ENCODE results near the gene SMARCAD1.
"Not testable (repeated sequence)": the region's sequence is repeated elsewhere in the genome, so short reads cannot be mapped to it uniquely, and the experiment has no call there.

The SMARCAD1 gene

DNA sequence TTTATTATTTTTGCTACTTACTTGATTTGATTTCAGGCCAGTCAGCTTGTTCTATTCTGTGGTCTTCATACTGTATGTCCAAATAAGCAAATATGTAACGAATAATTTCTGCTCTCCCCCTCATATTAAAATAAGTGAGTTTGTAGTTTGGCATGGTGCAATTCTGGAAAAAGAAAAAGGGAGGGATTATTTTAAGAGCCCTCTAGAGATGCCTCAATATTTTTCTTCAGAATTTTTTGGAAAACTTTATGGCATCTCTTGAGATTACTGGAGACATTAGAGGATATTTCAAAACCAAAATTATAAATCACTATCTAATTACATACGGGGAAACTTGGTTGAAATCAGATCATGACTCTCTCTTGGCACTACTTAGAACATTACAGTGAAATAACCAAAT, 126.8 kb downstream of the SMARCAD1 start:
- Histone ChIP-seq H3K27me3 (ENCODE audit: control insufficient read depth in 1 of 2, insufficient read depth in 2 of 2, low read length in 2 of 2) (no peaks in the 10 kb centered on the region), H3K4me3 (ENCODE audit: low read depth in 1 of 2, low read length in 2 of 2) (no peak overlapping the region), H3K4me1 (ENCODE audit: insufficient read depth, low read length) (no peaks in the 10 kb centered on the region), H3K9ac (ENCODE audit: low read length) (no peak overlapping the region), H3K9me3 (ENCODE audit: low read length) (no peaks in the 10 kb centered on the region), H3K27ac (ENCODE audit: low read depth, low read length) (no peak overlapping the region), H3K36me3 (ENCODE audit: insufficient read depth, low read length) (no peaks in the 10 kb centered on the region)

- H3K36me3 ChIP-seq (ENCODE audit: insufficient read depth, low read length), result no peaks in the 10 kb centered on the region
- no peak overlapping the region for H3K4me3 ChIP-seq (ENCODE audit: low read depth in 1 of 2, low read length in 2 of 2)
- no peak overlapping the region for H3K27ac ChIP-seq (ENCODE audit: low read depth, low read length)
- no peaks in the 10 kb centered on the region for H3K9me3 ChIP-seq (ENCODE audit: low read length)
- H3K4me1 ChIP-seq (ENCODE audit: insufficient read depth, low read length), result no peaks in the 10 kb centered on the region
- H3K9ac ChIP-seq (ENCODE audit: low read length), result no peak overlapping the region
- H3K27me3 ChIP-seq (ENCODE audit: control insufficient read depth in 1 of 2, insufficient read depth in 2 of 2, low read length in 2 of 2), result no peaks in the 10 kb centered on the region
These were observed 127.3 kb downstream of the SMARCAD1 start for GRCh38 chr4:94334962-94335361.

DNA sequence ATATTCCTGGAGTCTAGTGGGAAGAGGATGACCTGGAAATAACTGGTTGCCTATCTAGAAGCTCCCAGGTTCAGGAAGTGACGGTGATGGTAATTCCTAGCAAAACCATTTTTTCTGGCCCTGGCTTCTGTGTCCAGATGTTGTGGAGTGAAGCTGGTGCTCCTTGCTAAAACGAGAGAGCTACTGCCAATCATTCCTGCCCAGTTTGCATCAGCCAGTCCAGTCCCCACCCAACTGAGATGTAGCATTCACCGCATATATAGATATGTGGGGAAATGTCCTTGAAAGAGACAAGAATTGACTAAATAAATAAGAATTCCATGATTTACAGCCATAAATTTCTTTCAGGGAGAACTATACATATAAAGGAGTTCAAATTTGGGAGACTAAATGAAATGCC, 128.6 kb downstream of the SMARCAD1 start:
- no peaks in the 10 kb centered on the region for H3K4me1 ChIP-seq (ENCODE audit: insufficient read depth, low read length)
- H3K27me3 ChIP-seq (ENCODE audit: control insufficient read depth in 1 of 2, insufficient read depth in 2 of 2, low read length in 2 of 2), result no peaks in the 10 kb centered on the region
- H3K4me3 ChIP-seq (ENCODE audit: low read depth in 1 of 2, low read length in 2 of 2), result no peak overlapping the region
- no peaks in the 10 kb centered on the region for H3K9me3 ChIP-seq (ENCODE audit: low read length)
- H3K9ac ChIP-seq (ENCODE audit: low read length), result no peak overlapping the region
- H3K27ac ChIP-seq (ENCODE audit: low read depth, low read length), result no peak overlapping the region
- H3K36me3 ChIP-seq (ENCODE audit: insufficient read depth, low read length), result no peaks in the 10 kb centered on the region

- not testable (repeated sequence) for H3K27ac ChIP-seq (ENCODE audit: low read depth, low read length); H3K4me1 ChIP-seq (ENCODE audit: insufficient read depth, low read length); H3K9me3 ChIP-seq (ENCODE audit: low read length); H3K4me3 ChIP-seq (ENCODE audit: low read depth in 1 of 2, low read length in 2 of 2); H3K36me3 ChIP-seq (ENCODE audit: insufficient read depth, low read length); H3K9ac ChIP-seq (ENCODE audit: low read length); H3K27me3 ChIP-seq (ENCODE audit: control insufficient read depth in 1 of 2, insufficient read depth in 2 of 2, low read length in 2 of 2)
These were observed 129.1 kb downstream of the SMARCAD1 start for GRCh38 chr4:94336791-94337190.

DNA sequence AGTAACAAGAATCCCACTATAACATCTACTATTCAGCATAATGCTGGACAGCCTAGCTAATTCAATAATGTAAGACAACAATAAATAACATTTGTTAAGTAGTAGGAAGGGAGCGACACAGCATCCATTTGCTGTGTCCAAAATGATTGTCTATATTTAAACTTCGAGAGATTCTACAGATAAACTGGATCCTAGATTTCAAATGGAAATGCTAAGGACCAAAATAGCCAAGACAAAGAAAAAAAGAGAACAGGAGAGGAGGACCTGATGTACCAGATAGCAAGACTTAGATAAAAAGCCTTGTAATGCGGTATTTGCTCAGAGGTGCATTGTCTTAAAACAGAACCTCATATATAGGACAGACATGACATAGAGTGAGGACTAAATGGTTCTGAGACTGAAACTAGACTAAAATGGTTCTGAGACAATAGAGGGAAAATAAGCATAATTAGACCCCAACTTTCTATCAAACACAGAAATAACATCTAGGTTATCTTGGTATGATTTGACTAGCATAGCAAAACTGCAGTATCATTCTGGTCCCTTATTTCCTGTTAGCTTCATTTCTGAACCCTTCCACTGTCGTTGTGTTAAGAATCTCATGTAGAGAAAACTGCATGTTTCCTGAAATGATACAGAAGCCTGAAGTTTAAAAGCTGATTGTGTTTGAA, 131.2 kb downstream of the SMARCAD1 start:
- no peak overlapping the region for H3K4me3 ChIP-seq (ENCODE audit: low read depth in 1 of 2, low read length in 2 of 2)
- no peak overlapping the region for H3K9ac ChIP-seq (ENCODE audit: low read length)
- no peaks in the 10 kb centered on the region for H3K36me3 ChIP-seq (ENCODE audit: insufficient read depth, low read length)
- no peaks in the 10 kb centered on the region for H3K9me3 ChIP-seq (ENCODE audit: low read length)
- no peak overlapping the region for H3K27ac ChIP-seq (ENCODE audit: low read depth, low read length)
- no peaks in the 10 kb centered on the region for H3K27me3 ChIP-seq (ENCODE audit: control insufficient read depth in 1 of 2, insufficient read depth in 2 of 2, low read length in 2 of 2)
- no peaks in the 10 kb centered on the region for H3K4me1 ChIP-seq (ENCODE audit: insufficient read depth, low read length)

- Histone ChIP-seq H3K4me3 (ENCODE audit: low read depth in 1 of 2, low read length in 2 of 2) (no peak overlapping the region), H3K36me3 (ENCODE audit: insufficient read depth, low read length) (no peaks in the 10 kb centered on the region), H3K27me3 (ENCODE audit: control insufficient read depth in 1 of 2, insufficient read depth in 2 of 2, low read length in 2 of 2) (no peaks in the 10 kb centered on the region), H3K4me1 (ENCODE audit: insufficient read depth, low read length) (no peaks in the 10 kb centered on the region), H3K9me3 (ENCODE audit: low read length) (no peaks in the 10 kb centered on the region), H3K27ac (ENCODE audit: low read depth, low read length) (no peak overlapping the region), H3K9ac (ENCODE audit: low read length) (no peak overlapping the region)
These were observed 132.1 kb downstream of the SMARCAD1 start for GRCh38 chr4:94339779-94340178.

Data from muscle layer of colon (tissue), 2 donors.